Nephron progenitor cell (in vitro differentiated cells): Measurements from ENCODE around the gene MEST.
A peak's percentile ranks its signal among the peaks of the same experiment; 100 is the strongest.
"Not testable (repeated sequence)": the region's sequence is repeated elsewhere in the genome, so short reads cannot be mapped to it uniquely, and the experiment has no call there.

Experiments
- DNase-seq: peaks from one replicate; pipeline ENCODE4 v3.0.0; 2021
- H3K27ac Mint-ChIP-seq: 2 replicates; pipeline ENCODE4 v1.8.0; 2021; ENCODE audit warnings: mild to moderate bottlenecking, moderate library complexity, mixed read lengths
- H3K27me3 Mint-ChIP-seq: 2 replicates; pipeline ENCODE4 v1.8.0; 2021; ENCODE audit warnings: mild to moderate bottlenecking, low read depth, mixed read lengths; ENCODE audit not compliant: poor library complexity
- H3K36me3 Mint-ChIP-seq: 2 replicates; pipeline ENCODE4 v1.8.0; 2021; ENCODE audit warnings: low read depth, mixed read lengths
- H3K4me1 Mint-ChIP-seq: 2 replicates; pipeline ENCODE4 v1.8.0; 2021; ENCODE audit warnings: mixed read lengths
- H3K4me3 Mint-ChIP-seq: 2 replicates; pipeline ENCODE4 v1.8.0; 2021; ENCODE audit warnings: mild to moderate bottlenecking, moderate library complexity, mixed read lengths
- H3K9me3 Mint-ChIP-seq: 2 replicates; pipeline ENCODE4 v1.8.0; 2021; ENCODE audit warnings: mild to moderate bottlenecking, moderate library complexity, mixed read lengths
- TF ChIP-seq, protein P1 (sequence below): fragments of 200-600 bp; sonication (generic); IDR thresholded peaks from 2 replicates; pipeline ENCODE4 v1.5.0; 2021; ENCODE audit warnings: antibody characterized with exemption

The MEST gene, protein sequence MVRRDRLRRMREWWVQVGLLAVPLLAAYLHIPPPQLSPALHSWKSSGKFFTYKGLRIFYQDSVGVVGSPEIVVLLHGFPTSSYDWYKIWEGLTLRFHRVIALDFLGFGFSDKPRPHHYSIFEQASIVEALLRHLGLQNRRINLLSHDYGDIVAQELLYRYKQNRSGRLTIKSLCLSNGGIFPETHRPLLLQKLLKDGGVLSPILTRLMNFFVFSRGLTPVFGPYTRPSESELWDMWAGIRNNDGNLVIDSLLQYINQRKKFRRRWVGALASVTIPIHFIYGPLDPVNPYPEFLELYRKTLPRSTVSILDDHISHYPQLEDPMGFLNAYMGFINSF

DNA sequence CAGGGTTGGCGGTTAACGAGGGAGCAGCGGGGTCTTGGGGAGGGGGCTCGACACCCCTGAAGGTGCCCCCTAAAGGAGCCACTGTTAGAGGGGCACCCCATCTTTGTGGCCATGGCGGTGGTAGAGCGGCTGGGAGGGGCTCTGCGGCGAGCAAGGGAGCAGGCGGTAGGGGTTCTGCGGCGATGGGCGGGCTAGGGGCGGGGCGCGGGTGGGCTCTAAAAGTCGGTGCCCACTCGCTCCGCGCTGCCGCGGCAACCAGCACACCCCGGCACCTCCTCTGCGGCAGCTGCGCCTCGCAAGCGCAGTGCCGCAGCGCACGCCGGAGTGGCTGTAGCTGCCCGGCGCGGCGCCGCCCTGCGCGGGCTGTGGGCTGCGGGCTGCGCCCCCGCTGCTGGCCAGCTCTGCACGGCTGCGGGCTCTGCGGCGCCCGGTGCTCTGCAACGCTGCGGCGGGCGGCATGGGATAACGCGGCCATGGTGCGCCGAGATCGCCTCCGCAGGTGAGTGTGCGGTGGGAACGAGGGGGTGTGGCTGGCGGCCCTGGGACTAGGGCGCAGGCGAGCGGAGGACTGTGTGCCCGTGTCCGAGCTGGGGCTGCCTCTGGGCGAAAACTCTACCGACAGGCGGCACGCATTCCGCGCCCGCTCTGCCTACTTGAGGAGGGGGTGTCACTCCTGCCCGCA is at the start of gene MEST:
Gene MEST (plus strand): TSS at position 245 of the 682 bp plus-strand sequence. CDS start 229 bp downstream, at position 474.
- peaks cover 4% of the 10 kb centered on the region for H3K27me3 Mint-ChIP-seq
- H3K4me3 Mint-ChIP-seq: peak within 1 kb of the TSS; percentile 100
- peak within 1 kb of the TSS; percentile 99 for H3K27ac Mint-ChIP-seq
- peaks cover 72% of the 10 kb centered on the region for H3K4me1 Mint-ChIP-seq
- DNase-seq: peak; percentile 58
- H3K36me3 Mint-ChIP-seq: peaks cover 62% of the 10 kb centered on the region
- peaks cover 35% of the 10 kb centered on the region for H3K9me3 Mint-ChIP-seq
- TF ChIP-seq, protein P1, sequence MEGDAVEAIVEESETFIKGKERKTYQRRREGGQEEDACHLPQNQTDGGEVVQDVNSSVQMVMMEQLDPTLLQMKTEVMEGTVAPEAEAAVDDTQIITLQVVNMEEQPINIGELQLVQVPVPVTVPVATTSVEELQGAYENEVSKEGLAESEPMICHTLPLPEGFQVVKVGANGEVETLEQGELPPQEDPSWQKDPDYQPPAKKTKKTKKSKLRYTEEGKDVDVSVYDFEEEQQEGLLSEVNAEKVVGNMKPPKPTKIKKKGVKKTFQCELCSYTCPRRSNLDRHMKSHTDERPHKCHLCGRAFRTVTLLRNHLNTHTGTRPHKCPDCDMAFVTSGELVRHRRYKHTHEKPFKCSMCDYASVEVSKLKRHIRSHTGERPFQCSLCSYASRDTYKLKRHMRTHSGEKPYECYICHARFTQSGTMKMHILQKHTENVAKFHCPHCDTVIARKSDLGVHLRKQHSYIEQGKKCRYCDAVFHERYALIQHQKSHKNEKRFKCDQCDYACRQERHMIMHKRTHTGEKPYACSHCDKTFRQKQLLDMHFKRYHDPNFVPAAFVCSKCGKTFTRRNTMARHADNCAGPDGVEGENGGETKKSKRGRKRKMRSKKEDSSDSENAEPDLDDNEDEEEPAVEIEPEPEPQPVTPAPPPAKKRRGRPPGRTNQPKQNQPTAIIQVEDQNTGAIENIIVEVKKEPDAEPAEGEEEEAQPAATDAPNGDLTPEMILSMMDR: no peak

DNA sequence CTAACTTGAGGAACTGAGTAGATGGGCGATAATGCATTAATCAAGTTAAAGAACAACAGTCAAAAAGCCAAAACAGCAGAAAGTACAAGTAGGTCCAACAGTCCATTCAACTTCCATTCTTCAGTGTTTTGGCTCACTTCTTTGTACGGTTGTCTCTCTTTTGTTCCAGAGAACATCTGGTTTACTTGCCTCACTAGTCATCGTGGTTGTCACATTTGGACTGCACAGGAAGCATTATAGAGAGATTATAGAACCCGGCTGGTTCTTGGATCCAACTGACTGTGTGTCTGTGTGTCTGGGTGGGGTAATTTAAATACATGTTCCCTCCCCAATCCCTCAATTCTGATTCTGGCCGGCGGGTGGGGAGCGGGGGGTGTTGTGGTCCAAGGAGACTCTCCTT is 49.3 kb upstream of the MEST start:
- Mint-ChIP-seq H3K27ac (no peak overlapping the region), H3K4me1 (peaks cover 61% of the 10 kb centered on the region)
- no peak for DNase-seq

DNA sequence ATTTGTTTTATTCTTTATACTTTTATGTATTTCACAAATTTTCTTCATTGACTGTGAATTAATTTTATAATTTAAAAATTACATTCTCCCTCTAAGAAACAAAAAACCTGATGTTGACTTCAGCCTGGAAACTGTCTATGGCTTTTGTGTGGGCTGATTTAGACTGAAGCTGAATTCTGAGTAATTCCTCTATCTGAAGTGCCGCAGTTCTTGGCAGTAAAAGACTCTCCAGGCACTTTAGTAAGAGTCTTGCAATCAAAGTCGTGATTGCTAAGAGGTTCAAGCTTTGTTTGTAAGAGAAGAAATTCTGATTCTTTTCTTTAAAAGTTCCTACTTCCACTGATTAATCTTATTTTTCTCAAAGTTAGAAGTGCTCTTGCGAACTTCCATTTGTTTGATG is 47.7 kb upstream of the MEST start:
- peaks cover 42% of the 10 kb centered on the region for H3K9me3 Mint-ChIP-seq
- H3K4me1 Mint-ChIP-seq: peaks cover 51% of the 10 kb centered on the region
- no peaks in the 10 kb centered on the region for H3K27me3 Mint-ChIP-seq
- TF ChIP-seq, protein P1: no peak
- H3K36me3 Mint-ChIP-seq: peaks cover 29% of the 10 kb centered on the region
- H3K27ac Mint-ChIP-seq: peak overlapping the region; percentile 61
- DNase-seq: no peak
- no peak overlapping the region for H3K4me3 Mint-ChIP-seq

More for the DNA sequence above, 49.3 kb upstream of the MEST start:
- TF ChIP-seq, protein P1: no peak
- H3K9me3 Mint-ChIP-seq: peaks cover 35% of the 10 kb centered on the region
- H3K36me3 Mint-ChIP-seq: peaks cover 36% of the 10 kb centered on the region
- H3K4me3 Mint-ChIP-seq: no peak overlapping the region
- H3K27me3 Mint-ChIP-seq: no peaks in the 10 kb centered on the region

DNA sequence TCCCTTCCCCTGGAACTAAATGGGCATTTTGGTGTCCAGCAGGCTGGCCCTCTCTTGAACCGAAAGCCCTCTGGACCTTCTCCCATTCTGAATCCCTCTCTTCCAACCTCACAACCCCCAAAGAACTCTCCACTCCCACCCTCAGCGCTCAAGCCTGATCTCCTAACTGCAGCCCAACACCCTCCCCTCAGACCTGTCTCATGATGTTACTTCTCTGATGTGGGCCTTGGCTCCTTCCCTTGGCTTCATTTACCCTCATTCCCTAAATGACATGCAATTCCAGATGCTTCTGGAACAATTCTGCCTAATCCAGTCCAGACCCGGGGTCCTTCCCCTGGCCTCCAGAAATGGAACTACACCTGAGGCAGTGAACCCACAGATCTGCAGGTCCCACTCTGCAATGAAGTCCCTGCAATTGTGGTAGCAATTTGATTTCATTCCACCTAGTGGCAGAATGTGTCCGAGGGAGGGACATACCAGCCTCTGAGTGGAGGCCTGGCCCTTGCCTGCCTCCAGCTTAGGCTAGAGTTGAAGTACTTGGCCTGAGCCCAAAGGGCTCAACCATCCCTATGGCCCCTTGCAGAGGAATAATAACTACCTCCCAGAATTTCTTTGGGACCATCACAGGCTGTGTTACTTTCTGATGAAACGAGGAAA is 47.0 kb upstream of the MEST start:
- DNase-seq: no peak
- peaks cover 23% of the 10 kb centered on the region for H3K36me3 Mint-ChIP-seq
- H3K4me1 Mint-ChIP-seq: peaks cover 44% of the 10 kb centered on the region
- TF ChIP-seq, protein P1: no peak
- peak overlapping the region; percentile 61 for H3K27ac Mint-ChIP-seq
- H3K4me3 Mint-ChIP-seq: no peak overlapping the region
- peaks cover 47% of the 10 kb centered on the region for H3K9me3 Mint-ChIP-seq
- H3K27me3 Mint-ChIP-seq: no peaks in the 10 kb centered on the region

DNA sequence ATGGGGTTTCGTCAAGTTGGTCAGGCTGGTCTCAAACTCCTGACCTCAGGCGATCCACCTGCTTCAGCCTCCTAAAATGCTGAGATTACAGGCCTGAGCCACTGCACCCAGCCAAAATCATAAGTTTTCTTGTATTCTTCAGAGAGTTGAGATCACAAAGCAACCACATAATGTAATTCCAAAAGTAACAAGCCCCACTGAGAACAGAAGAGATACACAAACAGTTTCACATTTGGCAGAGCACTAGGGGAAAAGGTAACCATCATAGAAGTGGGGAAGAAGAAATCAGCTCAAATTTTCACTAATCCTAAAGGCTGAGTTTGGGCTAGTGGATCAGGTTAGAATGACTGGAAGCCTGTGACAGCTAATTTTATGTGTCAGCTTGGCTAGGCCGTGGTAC is 45.6 kb upstream of the MEST start:
- Mint-ChIP-seq H3K4me1 (peaks cover 32% of the 10 kb centered on the region), H3K4me3 (no peak overlapping the region), H3K27me3 (no peaks in the 10 kb centered on the region), H3K36me3 (peaks cover 14% of the 10 kb centered on the region), H3K27ac (no peak overlapping the region), H3K9me3 (peaks cover 45% of the 10 kb centered on the region)
- no peak for DNase-seq
- TF ChIP-seq, protein P1: no peak

DNA sequence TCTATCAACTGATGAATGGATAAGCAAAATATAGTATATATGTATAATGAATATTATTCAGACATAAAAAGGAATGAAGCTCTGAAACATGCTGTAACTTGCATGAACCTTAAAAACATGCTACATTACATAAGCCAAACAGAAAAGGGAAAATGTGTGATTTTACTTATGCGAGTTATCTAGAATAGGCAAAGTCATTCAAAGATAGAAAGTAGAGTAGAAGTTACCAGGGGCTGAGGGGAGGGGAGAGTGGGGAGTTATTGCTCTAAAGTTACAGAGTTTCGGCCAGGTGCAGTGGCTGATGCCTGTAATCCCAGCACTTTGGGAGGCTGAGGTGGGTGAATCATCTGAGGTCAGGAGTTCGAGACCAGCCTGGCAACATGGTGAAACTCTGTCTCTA is 40.5 kb upstream of the MEST start:
- not testable (repeated sequence) for H3K27ac Mint-ChIP-seq, DNase-seq, H3K36me3 Mint-ChIP-seq, H3K4me1 Mint-ChIP-seq, H3K4me3 Mint-ChIP-seq, H3K27me3 Mint-ChIP-seq
- H3K9me3 Mint-ChIP-seq: peaks cover 52% of the 10 kb centered on the region
